A549 (cell line): ENCODE measurements around the gene TMEM117. TPM values are rescaled to one million over a fixed set of nuclear protein-coding genes. Genes with fewer than 3 reads are reported as not detected.
A peak's percentile ranks its signal among the peaks of the same experiment; 100 is the strongest.

Experiments used
- ATAC-seq, 2 experiments: fragments of 200-7000 bp in 1 of 2; fragments of >200 bp in 1 of 2; cut with Nextera tagmentation in 1 of 2; cut with Tn5 transposase in 1 of 2; 3 replicates each; pipeline versions ENCODE4 v1.8.0 to v1.9.1; 2018 to 2020; ENCODE audit warnings: mild to moderate bottlenecking in 1 of 2, moderate library complexity in 1 of 2
- CTCF ChIA-PET: fragments of 300-600 bp; sonication (Branson Sonifier 250); formaldehyde crosslinking; extraction: SDS; loops from one replicate; lab custom pipeline; 2021; ENCODE audit warnings: antibody characterized with exemption, inconsistent platforms; lab: Yijun Ruan, JAX
- POLR2A ChIA-PET: fragments of 350-600 bp; formaldehyde crosslinking; extraction: SDS; loops from one replicate; lab custom pipeline; 2021; ENCODE audit warnings: antibody characterized with exemption, inconsistent platforms; lab: Yijun Ruan, JAX
- DNase-seq, 2 experiments: peaks; one replicate each; pipeline versions ENCODE4 v3.0.0 to v3.0.0-alpha.2; 2011 to 2016; ENCODE audit warnings: low read depth in 1 of 2, low spot score in 1 of 2
- FAIRE-seq: peaks from 2 replicates; lab custom pipeline; 2011; peaks lifted over from hg19 to GRCh38; lab: Jason Lieb, UNC
- H3K27ac ChIP-seq, 2 experiments: fragments of >200 bp; sonication (Bioruptor Twin); formaldehyde crosslinking; 3 replicates each; pipeline ENCODE4 v1.5.1; 2016 to 2017
- H3K4me1 ChIP-seq: fragments of >200 bp; sonication (Bioruptor Twin); formaldehyde crosslinking; 3 replicates; pipeline ENCODE4 v1.6.1; 2016
- H3K4me2 ChIP-seq: fragments of >200 bp; sonication (Bioruptor Twin); formaldehyde crosslinking; 3 replicates; pipeline ENCODE4 v1.6.1; 2016
- H3K4me3 ChIP-seq: fragments of >200 bp; sonication (Bioruptor Twin); formaldehyde crosslinking; 3 replicates; pipeline ENCODE4 v1.5.1; 2016
- H3K9me3 ChIP-seq: fragments of >200 bp; sonication (Bioruptor Twin); formaldehyde crosslinking; 3 replicates; pipeline ENCODE4 v1.6.1; 2016
- BCL3 ChIP-seq: fragments of >200 bp; sonication (Bioruptor Twin); formaldehyde crosslinking; IDR thresholded peaks from 3 replicates; pipeline ENCODE4 v1.6.1; 2016
- CBX2 ChIP-seq: fragments of 200-600 bp; sonication (generic); IDR thresholded peaks from 2 replicates; pipeline ENCODE4 v1.6.1; 2016; ENCODE audit warnings: low read depth, mild to moderate bottlenecking, borderline replicate concordance
- CBX8 ChIP-seq: fragments of 200-600 bp; sonication (generic); IDR thresholded peaks from 2 replicates; pipeline ENCODE4 v1.6.1; 2016
- CTCF ChIP-seq: fragments of >200 bp; sonication (Bioruptor Twin); formaldehyde crosslinking; IDR thresholded peaks from 3 replicates; pipeline ENCODE4 v1.5.1; 2016
- E2F6 ChIP-seq: IDR thresholded peaks from 2 replicates; pipeline ENCODE4 v1.6.1; 2012; ENCODE audit warnings: low read depth, borderline replicate concordance
- EHF ChIP-seq: fragments of 250-450 bp; sonication (Bioruptor Pico); IDR thresholded peaks from 2 replicates; pipeline ENCODE4 v1.5.0; 2020; ENCODE audit warnings: mild to moderate bottlenecking
- ESRRA ChIP-seq: fragments of 150-350 bp; IDR thresholded peaks from 2 replicates; pipeline ENCODE4 v1.6.1; 2014; ENCODE audit warnings: mild to moderate bottlenecking, low read length, borderline replicate concordance
- FOSL2 ChIP-seq, 2 experiments: fragments of 450-650 bp in 1 of 2; fragments of >200 bp in 1 of 2; sonication (Bioruptor Twin) in 1 of 2; formaldehyde crosslinking; IDR thresholded peaks; 2 replicates each; pipeline versions ENCODE4 v1.5.0 to v1.6.1; 2016 to 2020; ENCODE audit warnings: mild to moderate bottlenecking in 1 of 2, moderate library complexity in 1 of 2
- GATA3 ChIP-seq: IDR thresholded peaks from 2 replicates; pipeline ENCODE4 v1.6.1; 2012; ENCODE audit warnings: borderline replicate concordance
- HDAC2 ChIP-seq: fragments of 200-600 bp; sonication (generic); IDR thresholded peaks from 2 replicates; pipeline ENCODE4 v1.6.1; 2016
- HEYL ChIP-seq: fragments of 250-450 bp; sonication (Bioruptor Pico); IDR thresholded peaks from 2 replicates; pipeline ENCODE4 v1.8.0; 2021; ENCODE audit warnings: mild to moderate bottlenecking, moderate library complexity
- HOXB13 ChIP-seq: fragments of 250-450 bp; sonication (Bioruptor Pico); IDR thresholded peaks from 2 replicates; pipeline ENCODE4 v1.5.0; 2020; ENCODE audit warnings: low read depth, mild to moderate bottlenecking, moderate library complexity
- JUNB ChIP-seq: fragments of >200 bp; sonication (Bioruptor Twin); formaldehyde crosslinking; IDR thresholded peaks from 2 replicates; pipeline ENCODE4 v1.6.1; 2016
- KDM1A ChIP-seq: fragments of 200-600 bp; sonication (generic); IDR thresholded peaks from 2 replicates; pipeline ENCODE4 v1.6.1; 2016; ENCODE audit warnings: low read depth, mild to moderate bottlenecking
- MAFK ChIP-seq: fragments of 450-650 bp; IDR thresholded peaks from 2 replicates; pipeline ENCODE4 v1.6.1; 2014; ENCODE audit not compliant: partially characterized antibody
- NR3C1 ChIP-seq: fragments of >200 bp; sonication (Bioruptor Twin); formaldehyde crosslinking; IDR thresholded peaks from 3 replicates; pipeline ENCODE4 v1.6.1; 2017
- PBX3 ChIP-seq: IDR thresholded peaks from 2 replicates; pipeline ENCODE4 v1.6.1; 2012
- PHF8 ChIP-seq: fragments of 200-600 bp; sonication (generic); IDR thresholded peaks from 2 replicates; pipeline ENCODE4 v1.6.1; 2016; ENCODE audit warnings: low read depth, mild to moderate bottlenecking, antibody characterized with exemption, moderate library complexity, borderline replicate concordance
- POLR2A ChIP-seq: IDR thresholded peaks from 2 replicates; pipeline ENCODE4 v1.6.1; 2012; ENCODE audit warnings: mild to moderate bottlenecking, low read length
- RCOR1 ChIP-seq: fragments of 150-350 bp; IDR thresholded peaks from 2 replicates; pipeline ENCODE4 v1.6.1; 2014; ENCODE audit warnings: antibody characterized with exemption, low read length, low read depth
- RFX5 ChIP-seq: fragments of 450-650 bp; IDR thresholded peaks from 2 replicates; pipeline ENCODE4 v1.7.1; 2014; ENCODE audit warnings: antibody characterized with exemption, mild to moderate bottlenecking, moderate library complexity
- RNF2 ChIP-seq: fragments of 200-600 bp; sonication (generic); IDR thresholded peaks from 2 replicates; pipeline ENCODE4 v1.6.1; 2016; ENCODE audit warnings: low read depth, mild to moderate bottlenecking, antibody characterized with exemption, moderate library complexity, borderline replicate concordance
- SREBF2 ChIP-seq: fragments of 450-650 bp; IDR thresholded peaks from 2 replicates; pipeline ENCODE4 v1.6.1; 2014; ENCODE audit warnings: mild to moderate bottlenecking, moderate library complexity
- TP53 ChIP-seq: fragments of 250-450 bp; sonication (Bioruptor Pico); IDR thresholded peaks from 2 replicates; pipeline ENCODE4 v1.5.0; 2021; ENCODE audit warnings: mild to moderate bottlenecking, moderate library complexity
- USF2 ChIP-seq: fragments of 450-650 bp; IDR thresholded peaks from 2 replicates; pipeline ENCODE4 v1.6.1; 2014; ENCODE audit warnings: antibody characterized with exemption
- ZC3H11A ChIP-seq: fragments of 450-650 bp; IDR thresholded peaks from 2 replicates; pipeline ENCODE4 v1.6.1; 2014; ENCODE audit warnings: antibody characterized with exemption, mild to moderate bottlenecking
- ZNF302 ChIP-seq: fragments of 250-450 bp; sonication (Bioruptor Pico); IDR thresholded peaks from 2 replicates; pipeline ENCODE4 v1.9.0; 2021; ENCODE audit warnings: inconsistent platforms, mild to moderate bottlenecking, moderate library complexity
- ZSCAN20 ChIP-seq: fragments of 250-450 bp; sonication (Bioruptor Pico); IDR thresholded peaks from 2 replicates; pipeline ENCODE4 v1.8.0; 2022; ENCODE audit warnings: mild to moderate bottlenecking, moderate library complexity
- WGBS: methylation state at CpG from one replicate; pipeline ENCODE4 v1.1.6; 2017; ENCODE audit errors: missing lambda C conversion rate; 5-methylcytosine and 5-hydroxymethylcytosine counted together
- polyA plus RNA-seq, 4 experiments: library from polyadenylated mRNA; depleted of rRNA in 3 of 4; stranded (reverse); fragments of >200 nt; fragmentation: RNase III in 1 of 4; extraction: RNeasy Plus Mini Kit Qiagen cat#74134 plus additional on column Dnase treatment in 1 of 4; gene quantifications; 2 replicates in 3 of 4; 3 replicates in 1 of 4; pipeline ENCODE4 v1.2.3, GENCODE V29; 2011 to 2017

TMEM117 gene
- polyA plus RNA-seq, 2 of the 4 experiments (the other 2 are of a cell fraction), result 2.1 to 4.6 TPM

- Histone ChIP-seq H3K9me3 (no peaks in the 10 kb centered on the region), H3K4me2 (no peak overlapping the region), H3K4me1 (no peaks in the 10 kb centered on the region), H3K4me3 (no peak overlapping the region), H3K27ac (no peak overlapping the region)
- POLR2A ChIA-PET, result no interaction called here
- CTCF ChIA-PET, result no interaction called here
- TF ChIP-seq FOSL2 (IDR thresholded peaks at IDR 0.05), result no peak
- TF ChIP-seq FOSL2 (CRISPR knock-in tag; IDR thresholded peaks at IDR 0.05), result no peak
- TF ChIP-seq MAFK, result peak; percentile 64
- TF ChIP-seq KDM1A, result no peak
- FAIRE-seq (no peak), DNase-seq (no peak), ATAC-seq (no peak)
- WGBS, result 48% methylated on average over 1 of the region's 1 CpG
Observed at GRCh38 chr12:44235674-44236073, 399.8 kb downstream of the TMEM117 start.

GRCh38 chr12:44240186-44240585, 404.3 kb downstream of the TMEM117 start:
- TF ChIP-seq CTCF (no peak), SREBF2 (no peak), ZC3H11A (no peak), CBX2 (no peak), PBX3 (no peak), POLR2A (no peak), CBX8 (no peak), EHF (CRISPR knock-in tag) (no peak), USF2 (no peak), HOXB13 (CRISPR knock-in tag) (no peak), ESRRA (no peak), RCOR1 (no peak), BCL3 (no peak), NR3C1 (no peak), RFX5 (no peak), ZSCAN20 (no peak), E2F6 (no peak)
- TF ChIP-seq, all 56 proteins: peak for 0
- no peak for ATAC-seq
- no peak overlapping the region for H3K4me2 ChIP-seq
- no peak for FAIRE-seq
- H3K9me3 ChIP-seq, result no peaks in the 10 kb centered on the region
- CTCF ChIA-PET, result no interaction called here
- no peak overlapping the region for H3K4me3 ChIP-seq
- POLR2A ChIA-PET, result no interaction called here
- H3K27ac ChIP-seq, result no peak overlapping the region
- H3K4me1 ChIP-seq, result no peaks in the 10 kb centered on the region
- 6% methylated on average over 2 of the region's 2 CpGs for WGBS
- no peak for DNase-seq

- ChIA-PET POLR2A (no interaction called here), CTCF (no interaction called here)
- 41% methylated on average over 2 of the region's 2 CpGs for WGBS
- Histone ChIP-seq H3K27ac (no peak overlapping the region), H3K4me1 (no peaks in the 10 kb centered on the region), H3K4me2 (no peak overlapping the region), H3K4me3 (no peak overlapping the region), H3K9me3 (no peaks in the 10 kb centered on the region)
- FAIRE-seq (no peak), DNase-seq (no peak), ATAC-seq (no peak)
- TF ChIP-seq TP53 (no peak), EHF (CRISPR knock-in tag) (no peak), GATA3 (no peak), RCOR1 (no peak), E2F6 (no peak), HEYL (CRISPR knock-in tag) (no peak), PHF8 (no peak), JUNB (no peak), HDAC2 (no peak), HOXB13 (CRISPR knock-in tag) (no peak), ZNF302 (CRISPR knock-in tag) (no peak), RNF2 (no peak)
Observed at GRCh38 chr12:44245932-44246331, 410.1 kb downstream of the TMEM117 start.
